Upper lobe of left lung (tissue), 4 donors: Measurements from ENCODE around the gene B4GALT1.

Experiments used
- CTCF ChIP-seq, 6 experiments: fragments of 450-650 bp in 4 of 6; fragments of 200-600 bp in 2 of 6; sonication (generic) in 2 of 6; IDR thresholded peaks; one replicate each; pipeline ENCODE4 v1.5.1; 2016 to 2019; ENCODE audit warnings: antibody characterized with exemption in 6 of 6
- POLR2A ChIP-seq, 4 donors: fragments of 450-650 bp; IDR thresholded peaks; one replicate each; pipeline ENCODE4 v1.5.1; 2016 to 2017; ENCODE audit warnings: antibody characterized with exemption in 4 of 4, mild to moderate bottlenecking in 2 of 4

DNA sequence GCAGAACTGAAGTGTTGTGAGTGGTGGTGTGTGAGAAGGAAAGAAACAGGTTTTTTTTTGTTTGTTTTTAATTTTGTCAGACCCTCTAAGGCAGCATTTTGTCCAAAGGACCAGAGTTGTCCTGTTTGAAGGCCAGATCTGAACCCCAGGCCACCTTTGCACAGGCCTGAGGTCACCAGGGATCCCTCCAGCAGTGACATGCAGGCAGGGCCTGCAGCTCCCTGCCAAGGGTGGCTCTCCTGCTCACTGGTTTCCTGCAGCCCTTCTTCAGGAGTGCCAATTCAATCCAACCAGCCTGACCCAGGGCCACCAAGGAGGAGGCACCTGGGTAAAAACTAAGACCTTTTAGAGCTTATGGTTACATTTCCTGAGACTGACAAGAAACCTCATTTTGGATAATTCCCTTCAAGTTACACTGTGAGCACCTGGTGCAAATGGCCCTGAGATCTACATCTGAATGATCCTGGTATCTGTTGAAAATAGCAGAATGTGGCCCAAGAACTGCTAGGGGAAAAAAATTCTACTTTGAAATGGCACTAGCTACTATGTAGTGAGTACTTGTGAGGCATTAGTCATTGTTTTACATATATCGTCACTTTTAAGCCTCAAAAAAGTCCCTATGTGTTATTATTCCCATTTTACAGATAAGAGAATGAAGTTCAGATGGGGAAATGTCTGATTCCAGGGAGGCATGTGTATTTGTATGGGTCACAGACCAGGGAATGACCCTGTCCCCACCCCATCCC, 57.1 kb downstream of the B4GALT1 start:
- TF ChIP-seq CTCF (IDR thresholded peaks at IDR 0.05), result no peak
- TF ChIP-seq POLR2A (IDR thresholded peaks at IDR 0.05), result no peak
